Chondrocyte (in vitro differentiated cells): Measurements from ENCODE around the gene FOSL1. TPM values are rescaled to one million over a fixed set of nuclear protein-coding genes. Genes with fewer than 3 reads are reported as not detected.

Experiments used
- DNase-seq: peaks from one replicate; pipeline ENCODE4 v3.0.0; 2021; ENCODE audit warnings: mixed read lengths, low spot score
- H3K27ac Mint-ChIP-seq: one replicate; pipeline ENCODE4 v1.8.0; 2021; ENCODE audit warnings: mild to moderate bottlenecking, moderate library complexity, mixed read lengths; ENCODE audit not compliant: unreplicated experiment
- H3K27me3 Mint-ChIP-seq: 2 replicates; pipeline ENCODE4 v1.8.0; 2021; ENCODE audit warnings: low read depth, mixed read lengths
- H3K36me3 Mint-ChIP-seq: 2 replicates; pipeline ENCODE4 v1.8.0; 2021; ENCODE audit warnings: low read depth, mixed read lengths
- H3K4me1 Mint-ChIP-seq: 2 replicates; pipeline ENCODE4 v1.8.0; 2021; ENCODE audit warnings: low read depth, mild to moderate bottlenecking, mixed read lengths
- H3K4me3 Mint-ChIP-seq: one replicate; pipeline ENCODE4 v1.8.0; 2021; ENCODE audit warnings: mild to moderate bottlenecking, moderate library complexity, mixed read lengths; ENCODE audit not compliant: unreplicated experiment
- H3K9me3 Mint-ChIP-seq: 2 replicates; pipeline ENCODE4 v1.8.0; 2021; ENCODE audit warnings: low read depth, mixed read lengths
- total RNA-seq: library from RNA; stranded (reverse); gene quantifications from 3 replicates; pipeline ENCODE4 v1.2.1, GENCODE V29; 2021
- TF ChIP-seq, protein P1 (sequence below): fragments of 200-600 bp; sonication (generic); IDR thresholded peaks from 2 replicates; pipeline ENCODE4 v1.5.0; 2021; ENCODE audit warnings: antibody characterized with exemption, mild to moderate bottlenecking, moderate library complexity

The FOSL1 gene
- total RNA-seq, 1 donor from 2014 or later = 7.5 TPM

DNA sequence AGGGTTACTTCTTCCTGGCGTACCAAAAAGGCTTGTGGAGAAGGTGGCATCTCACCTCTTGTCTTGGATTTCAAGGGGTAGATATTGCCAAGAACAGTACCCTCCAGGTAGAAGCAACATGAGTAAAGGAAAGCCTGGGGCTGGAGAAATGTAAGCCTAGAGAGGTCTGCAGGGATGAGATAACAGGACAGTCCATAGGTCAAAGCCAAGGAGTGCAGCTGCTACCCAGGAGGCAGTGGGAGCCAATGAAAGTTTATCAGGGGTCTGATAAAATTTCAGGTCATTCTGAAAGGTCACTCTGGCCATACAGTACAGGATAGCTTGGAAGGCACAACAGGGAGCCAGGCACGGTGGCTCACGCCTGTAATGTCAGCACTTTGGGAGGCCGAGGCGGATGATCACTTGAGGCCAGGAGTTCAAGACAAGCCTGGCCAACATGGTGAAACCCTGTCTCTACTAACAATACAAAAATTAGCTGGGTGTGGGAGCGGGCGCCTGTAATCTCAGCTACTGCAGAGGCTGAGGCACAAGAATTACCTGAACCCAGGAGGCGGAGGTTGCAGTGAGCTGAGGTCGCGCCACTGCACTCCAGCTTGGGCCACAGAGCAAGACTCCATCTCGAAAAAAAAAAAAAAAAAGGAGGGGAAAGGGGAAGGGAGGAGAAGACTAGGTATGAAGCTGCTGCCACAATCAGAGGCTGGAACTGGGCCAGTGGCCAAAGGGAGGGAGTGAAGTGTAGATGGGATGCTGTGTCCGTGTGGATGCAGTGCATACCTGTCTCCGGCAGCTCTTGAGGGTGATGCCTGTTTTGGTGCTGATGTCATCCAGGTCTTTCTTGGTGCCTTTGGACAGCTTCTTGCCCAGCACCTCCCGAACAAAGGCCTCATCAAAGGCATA, 13.1 kb downstream of the FOSL1 start:
- peaks cover 20% of the 10 kb centered on the region for H3K36me3 Mint-ChIP-seq
- H3K4me3 Mint-ChIP-seq = peak overlapping the region; percentile 99
- TF ChIP-seq, protein P1, sequence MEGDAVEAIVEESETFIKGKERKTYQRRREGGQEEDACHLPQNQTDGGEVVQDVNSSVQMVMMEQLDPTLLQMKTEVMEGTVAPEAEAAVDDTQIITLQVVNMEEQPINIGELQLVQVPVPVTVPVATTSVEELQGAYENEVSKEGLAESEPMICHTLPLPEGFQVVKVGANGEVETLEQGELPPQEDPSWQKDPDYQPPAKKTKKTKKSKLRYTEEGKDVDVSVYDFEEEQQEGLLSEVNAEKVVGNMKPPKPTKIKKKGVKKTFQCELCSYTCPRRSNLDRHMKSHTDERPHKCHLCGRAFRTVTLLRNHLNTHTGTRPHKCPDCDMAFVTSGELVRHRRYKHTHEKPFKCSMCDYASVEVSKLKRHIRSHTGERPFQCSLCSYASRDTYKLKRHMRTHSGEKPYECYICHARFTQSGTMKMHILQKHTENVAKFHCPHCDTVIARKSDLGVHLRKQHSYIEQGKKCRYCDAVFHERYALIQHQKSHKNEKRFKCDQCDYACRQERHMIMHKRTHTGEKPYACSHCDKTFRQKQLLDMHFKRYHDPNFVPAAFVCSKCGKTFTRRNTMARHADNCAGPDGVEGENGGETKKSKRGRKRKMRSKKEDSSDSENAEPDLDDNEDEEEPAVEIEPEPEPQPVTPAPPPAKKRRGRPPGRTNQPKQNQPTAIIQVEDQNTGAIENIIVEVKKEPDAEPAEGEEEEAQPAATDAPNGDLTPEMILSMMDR = no peak

GRCh38 chr11:65885808-65886536, 14.2 kb downstream of the FOSL1 start:
- Mint-ChIP-seq H3K4me3 (no peak overlapping the region), H3K27ac (no peak overlapping the region), H3K4me1 (peaks cover 46% of the 10 kb centered on the region), H3K9me3 (no peaks in the 10 kb centered on the region), H3K27me3 (no peaks in the 10 kb centered on the region), H3K36me3 (peaks cover 20% of the 10 kb centered on the region)
- DNase-seq = no peak
- TF ChIP-seq, protein P1 = no peak

More for the DNA sequence above, 13.1 kb downstream of the FOSL1 start:
- Mint-ChIP-seq H3K4me1 (peaks cover 50% of the 10 kb centered on the region), H3K9me3 (no peaks in the 10 kb centered on the region), H3K27ac (no peak overlapping the region), H3K27me3 (no peaks in the 10 kb centered on the region)
- no peak for DNase-seq

- H3K9me3 Mint-ChIP-seq = no peaks in the 10 kb centered on the region
- H3K4me3 Mint-ChIP-seq = no peak overlapping the region
- peaks cover 20% of the 10 kb centered on the region for H3K36me3 Mint-ChIP-seq
- H3K4me1 Mint-ChIP-seq = peaks cover 44% of the 10 kb centered on the region
- no peak for DNase-seq
- H3K27me3 Mint-ChIP-seq = no peaks in the 10 kb centered on the region
- TF ChIP-seq, protein P1 = no peak
- no peak overlapping the region for H3K27ac Mint-ChIP-seq
These were observed 15.0 kb downstream of the FOSL1 start for GRCh38 chr11:65885231-65885630.

DNA sequence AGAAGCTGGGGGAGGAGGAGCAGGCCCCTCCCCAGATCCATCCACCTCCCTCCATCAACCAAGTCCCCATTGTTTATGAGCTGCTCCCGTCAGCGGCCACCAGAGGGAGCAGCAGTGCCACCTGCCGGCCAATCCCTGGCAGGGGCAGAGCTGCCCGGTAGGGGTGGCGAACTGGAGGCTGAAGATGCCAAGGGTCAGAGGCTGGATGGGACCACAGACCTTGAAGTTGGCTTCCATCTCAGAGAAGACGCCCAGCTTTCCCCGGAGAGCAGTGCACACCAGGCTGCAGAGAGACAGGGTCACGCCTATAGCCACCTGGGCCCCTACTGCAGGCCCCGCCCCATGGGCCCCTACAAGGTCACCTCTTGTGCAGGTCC, 15.5 kb downstream of the FOSL1 start:
- H3K36me3 Mint-ChIP-seq = peaks cover 20% of the 10 kb centered on the region
- H3K9me3 Mint-ChIP-seq = no peaks in the 10 kb centered on the region
- H3K4me3 Mint-ChIP-seq = no peak overlapping the region
- no peaks in the 10 kb centered on the region for H3K27me3 Mint-ChIP-seq
- H3K4me1 Mint-ChIP-seq = peaks cover 39% of the 10 kb centered on the region
- H3K27ac Mint-ChIP-seq = peak overlapping the region; percentile 54
- no peak for DNase-seq
- TF ChIP-seq, protein P1 = peak; percentile 100
